Tibial nerve (tissue), 3 donors: Measurements from ENCODE around the gene BANP.
"Not testable (repeated sequence)": the region's sequence is repeated elsewhere in the genome, so short reads cannot be mapped to it uniquely, and the experiment has no call there.

Experiments
- POLR2A ChIP-seq, 2 donors: fragments of 450-650 bp; IDR thresholded peaks; one replicate each; pipeline ENCODE4 v1.6.1; 2017; ENCODE audit warnings: antibody characterized with exemption in 2 of 2, mild to moderate bottlenecking in 2 of 2, moderate library complexity in 2 of 2
- TF ChIP-seq, protein P1 (sequence below), 5 experiments: fragments of 200-600 bp in 3 of 5; fragments of 450-650 bp in 2 of 5; sonication (generic) in 3 of 5; IDR thresholded peaks; one replicate each; pipeline ENCODE4 v1.5.1; 2016 to 2019; ENCODE audit warnings: antibody characterized with exemption in 5 of 5, mild to moderate bottlenecking in 3 of 5, moderate library complexity in 2 of 5

DNA sequence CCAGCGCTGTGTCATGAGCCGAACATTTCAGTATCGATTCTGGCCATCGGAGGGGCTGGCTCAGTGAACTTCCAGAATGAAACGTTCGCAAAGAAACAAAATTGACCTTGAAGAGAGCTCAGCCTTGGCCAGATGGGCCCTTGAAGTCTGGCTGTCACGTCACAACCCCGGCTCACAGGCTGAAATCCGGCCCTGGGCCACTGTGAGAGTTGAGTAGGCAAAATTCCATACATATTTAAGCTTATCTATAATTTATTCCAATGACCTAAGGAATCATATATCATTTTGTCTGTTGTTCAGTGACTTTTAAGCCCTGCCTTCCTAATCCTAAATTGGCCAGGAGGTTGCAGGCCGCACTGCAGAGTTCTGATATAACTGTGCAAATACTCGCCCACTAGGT lies 170.2 kb downstream of the BANP start:
- TF ChIP-seq, protein P1, sequence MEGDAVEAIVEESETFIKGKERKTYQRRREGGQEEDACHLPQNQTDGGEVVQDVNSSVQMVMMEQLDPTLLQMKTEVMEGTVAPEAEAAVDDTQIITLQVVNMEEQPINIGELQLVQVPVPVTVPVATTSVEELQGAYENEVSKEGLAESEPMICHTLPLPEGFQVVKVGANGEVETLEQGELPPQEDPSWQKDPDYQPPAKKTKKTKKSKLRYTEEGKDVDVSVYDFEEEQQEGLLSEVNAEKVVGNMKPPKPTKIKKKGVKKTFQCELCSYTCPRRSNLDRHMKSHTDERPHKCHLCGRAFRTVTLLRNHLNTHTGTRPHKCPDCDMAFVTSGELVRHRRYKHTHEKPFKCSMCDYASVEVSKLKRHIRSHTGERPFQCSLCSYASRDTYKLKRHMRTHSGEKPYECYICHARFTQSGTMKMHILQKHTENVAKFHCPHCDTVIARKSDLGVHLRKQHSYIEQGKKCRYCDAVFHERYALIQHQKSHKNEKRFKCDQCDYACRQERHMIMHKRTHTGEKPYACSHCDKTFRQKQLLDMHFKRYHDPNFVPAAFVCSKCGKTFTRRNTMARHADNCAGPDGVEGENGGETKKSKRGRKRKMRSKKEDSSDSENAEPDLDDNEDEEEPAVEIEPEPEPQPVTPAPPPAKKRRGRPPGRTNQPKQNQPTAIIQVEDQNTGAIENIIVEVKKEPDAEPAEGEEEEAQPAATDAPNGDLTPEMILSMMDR (IDR thresholded peaks at IDR 0.05) = not testable (repeated sequence)
- not testable (repeated sequence) for TF ChIP-seq POLR2A (IDR thresholded peaks at IDR 0.05)
